Tracheal epithelial cell (primary cell): ENCODE results near the gene LRSAM1. TPM values are rescaled to one million over a fixed set of nuclear protein-coding genes. Genes with fewer than 3 reads are reported as not detected.

Experiments
- total RNA-seq: library from RNA; depleted of rRNA; stranded (reverse); fragments of >200 nt; gene quantifications from 2 replicates; pipeline ENCODE4 v1.2.1, GENCODE V29; 2014

Gene LRSAM1
- 11.1 and 14.0 TPM in 2 replicates for total RNA-seq

GRCh38 chr9:127450830-127451607 is at the start of gene LRSAM1, which contains the start of gene RPL12:
TSS of gene LRSAM1 (plus strand) at chr9:127451510. CDS start at chr9:127454528, 3,018 bp downstream.
TSS of gene RPL12 (minus strand) at chr9:127451406. CDS start at chr9:127451317, 89 bp downstream.

GRCh38 chr9:127423934-127424675 is 27.2 kb upstream of the LRSAM1 start, which contains the start of gene ZNF79:
TSS of gene ZNF79 (plus strand) at chr9:127424382. CDS start at chr9:127424788, 406 bp downstream.

Other genes with a start within 250 kb of the LRSAM1 start
- 6.0 and 6.5 TPM in 2 replicates for gene GARNL3, start 186.7 kb upstream of the LRSAM1 start, total RNA-seq
- gene SLC2A8, start 54.3 kb upstream of the LRSAM1 start, total RNA-seq, result 7.2 and 8.5 TPM in 2 replicates
- 8.3 and 10.8 TPM in 2 replicates for gene ZNF79, start 27.1 kb upstream of the LRSAM1 start, total RNA-seq
- gene RPL12, start 104 bp upstream of the LRSAM1 start, total RNA-seq, result 2,568 and 3,770 TPM in 2 replicates
- gene STXBP1, start 160.8 kb downstream of the LRSAM1 start, total RNA-seq, result 7.2 and 10.2 TPM in 2 replicates